HG03280 (cell line): Measurements from ENCODE around the gene TIMM23.
A peak's percentile ranks its signal among the peaks of the same experiment; 100 is the strongest.
"Not testable (repeated sequence)": the region's sequence is repeated elsewhere in the genome, so short reads cannot be mapped to it uniquely, and the experiment has no call there.

Experiments used
- ATAC-seq: cut with Tn5 transposase; IDR thresholded peaks from one replicate; pipeline ENCODE4 v1.9.1; 2021; ENCODE audit warnings: mild to moderate bottlenecking, moderate library complexity; ENCODE audit not compliant: unreplicated experiment

The TIMM23 gene, protein sequence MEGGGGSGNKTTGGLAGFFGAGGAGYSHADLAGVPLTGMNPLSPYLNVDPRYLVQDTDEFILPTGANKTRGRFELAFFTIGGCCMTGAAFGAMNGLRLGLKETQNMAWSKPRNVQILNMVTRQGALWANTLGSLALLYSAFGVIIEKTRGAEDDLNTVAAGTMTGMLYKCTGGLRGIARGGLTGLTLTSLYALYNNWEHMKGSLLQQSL

GRCh38 chr10:45972106-45972812 lies at the start of gene TIMM23:
Gene TIMM23 (plus strand): TSS chr10:45972489. CDS start chr10:45972625, 136 bp downstream.
- peak; percentile 69 for ATAC-seq

DNA sequence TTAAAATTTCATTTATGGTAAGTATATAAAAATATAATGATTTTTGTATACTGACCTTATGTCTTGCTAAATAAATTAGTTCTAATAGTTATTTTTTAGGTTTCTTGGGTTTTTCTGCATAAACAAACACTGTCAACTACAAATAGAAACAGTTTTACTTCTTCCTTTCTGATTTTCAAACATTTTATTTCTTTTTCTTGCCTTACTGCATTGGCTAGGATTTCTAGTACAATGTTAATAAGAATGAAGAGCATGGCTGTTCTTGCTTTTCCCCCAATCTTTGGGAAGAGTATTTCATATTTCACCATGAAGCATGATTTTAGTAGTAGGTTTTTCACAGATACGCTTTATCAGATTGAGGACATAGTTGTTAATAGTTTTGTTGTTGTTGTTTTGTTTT lies 45.5 kb upstream of the TIMM23 start:
- not testable (repeated sequence) for ATAC-seq

DNA sequence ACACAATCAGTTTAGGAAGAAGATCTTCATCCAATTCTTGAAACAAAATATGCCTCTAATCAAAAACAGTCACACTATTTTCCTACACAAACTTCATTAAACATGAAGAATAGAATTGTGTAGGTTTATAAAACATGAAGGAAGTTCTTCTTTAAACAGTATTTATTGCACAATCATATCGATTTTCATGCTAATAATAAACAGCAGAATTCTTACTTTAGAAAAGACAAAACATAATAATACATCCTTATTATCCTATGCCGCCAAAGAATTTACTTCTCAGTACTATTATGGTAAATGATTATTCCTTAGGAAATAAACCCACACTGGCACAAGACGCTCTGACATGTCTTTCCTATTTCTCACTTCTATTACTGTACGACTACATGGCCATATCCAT lies 41.0 kb upstream of the TIMM23 start:
- not testable (repeated sequence) for ATAC-seq

GRCh38 chr10:45934788-45935187 lies 37.5 kb upstream of the TIMM23 start:
- not testable (repeated sequence) for ATAC-seq

DNA sequence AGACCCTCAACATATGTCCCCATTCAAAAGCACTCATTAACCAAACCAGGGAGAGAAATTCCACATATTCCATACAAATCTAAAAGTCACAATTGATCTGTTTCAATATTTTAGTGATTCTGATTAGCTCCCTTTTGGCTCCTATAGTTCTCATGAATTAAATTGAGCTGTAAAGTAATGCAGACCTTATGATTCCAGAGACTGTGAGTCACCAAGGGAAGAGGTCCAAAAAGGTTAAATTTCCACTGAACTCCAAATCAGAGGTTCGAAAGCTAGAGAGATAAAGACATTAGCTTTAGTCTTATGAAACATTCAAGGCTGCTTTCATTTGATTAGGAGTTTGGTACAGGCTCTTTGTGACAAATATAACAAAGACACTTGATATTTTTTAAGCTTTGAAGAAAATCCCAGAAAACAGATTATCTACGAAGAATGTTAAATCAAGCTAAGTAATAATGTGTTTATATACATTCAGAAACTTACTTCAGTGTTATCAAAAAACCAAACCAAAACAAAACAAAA lies 33.1 kb upstream of the TIMM23 start:
- not testable (repeated sequence) for ATAC-seq

DNA sequence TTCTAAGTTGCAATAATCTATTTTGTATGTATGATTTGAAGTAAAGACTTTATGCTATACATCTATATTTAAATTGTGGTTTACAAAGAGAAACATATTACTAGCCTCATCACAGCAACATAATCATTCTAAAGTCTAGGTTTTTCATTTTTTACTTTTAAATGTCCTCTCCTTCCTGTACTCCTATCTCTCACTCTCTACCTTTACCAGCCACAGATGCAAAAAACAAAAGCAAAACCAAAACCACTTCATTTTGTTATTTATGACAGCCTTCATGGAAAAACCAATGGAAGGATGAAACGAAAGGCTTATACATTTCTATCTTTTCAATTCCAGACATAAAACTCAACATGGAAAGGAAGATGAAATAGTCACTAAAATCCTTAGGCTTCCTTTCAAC lies 31.1 kb upstream of the TIMM23 start:
- not testable (repeated sequence) for ATAC-seq

DNA sequence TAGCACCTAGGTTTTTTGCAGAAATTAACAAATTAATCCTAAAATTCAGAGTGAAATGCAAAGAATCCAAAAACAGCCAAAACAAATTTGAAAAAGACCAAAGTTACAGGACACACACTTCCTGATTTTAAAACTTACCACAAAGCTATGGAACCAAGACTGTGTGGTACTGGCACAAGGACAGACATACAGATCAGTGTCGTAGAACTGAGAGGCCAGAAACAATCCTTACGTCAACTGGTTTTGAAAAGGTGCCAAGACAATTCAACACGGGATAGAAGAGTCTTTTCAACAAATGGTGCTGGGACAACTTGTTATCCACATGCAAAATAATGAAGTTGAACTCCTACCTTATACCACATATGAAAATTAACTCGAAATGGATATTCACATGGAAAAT lies 26.8 kb upstream of the TIMM23 start:
- ATAC-seq: not testable (repeated sequence)

DNA sequence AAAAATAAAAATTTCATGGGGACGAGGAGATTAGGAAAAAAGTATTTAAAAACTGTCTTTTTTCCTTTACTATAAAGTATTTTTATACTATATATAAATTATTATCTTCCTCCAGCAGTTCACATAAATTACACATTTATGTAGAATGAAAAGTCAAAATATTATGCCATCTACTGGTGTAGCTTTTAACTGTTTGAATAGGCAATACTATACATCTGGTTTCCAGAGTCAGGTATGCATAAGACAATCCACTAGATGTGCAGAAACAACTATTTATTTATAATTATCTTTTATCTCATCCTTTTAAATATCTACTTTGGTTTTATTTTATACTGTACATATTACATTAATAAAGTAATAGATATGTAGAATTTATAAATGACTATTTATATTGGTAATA lies 24.9 kb upstream of the TIMM23 start:
- ATAC-seq: not testable (repeated sequence)

DNA sequence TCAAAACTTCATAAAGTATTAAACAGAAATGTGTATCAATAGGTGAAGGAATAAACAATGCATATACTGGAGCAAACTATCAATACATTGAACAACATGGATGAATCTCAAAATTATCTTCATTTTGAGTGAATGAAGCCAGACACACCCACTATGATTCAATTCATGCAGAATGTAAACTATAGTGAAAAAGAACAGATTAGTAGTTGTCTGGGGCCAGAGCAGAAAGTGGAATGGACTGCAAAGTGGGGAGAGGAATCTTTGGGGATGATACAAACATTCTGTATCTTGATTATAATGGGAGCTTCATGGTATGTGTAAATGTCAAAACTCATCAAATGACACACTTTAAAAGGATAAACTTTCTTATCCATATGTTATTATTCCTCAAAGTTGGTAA lies 23.5 kb upstream of the TIMM23 start:
- ATAC-seq: not testable (repeated sequence)

- ATAC-seq: not testable (repeated sequence)
Measured at GRCh38 chr10:45954367-45954766, 17.9 kb upstream of the TIMM23 start.

DNA sequence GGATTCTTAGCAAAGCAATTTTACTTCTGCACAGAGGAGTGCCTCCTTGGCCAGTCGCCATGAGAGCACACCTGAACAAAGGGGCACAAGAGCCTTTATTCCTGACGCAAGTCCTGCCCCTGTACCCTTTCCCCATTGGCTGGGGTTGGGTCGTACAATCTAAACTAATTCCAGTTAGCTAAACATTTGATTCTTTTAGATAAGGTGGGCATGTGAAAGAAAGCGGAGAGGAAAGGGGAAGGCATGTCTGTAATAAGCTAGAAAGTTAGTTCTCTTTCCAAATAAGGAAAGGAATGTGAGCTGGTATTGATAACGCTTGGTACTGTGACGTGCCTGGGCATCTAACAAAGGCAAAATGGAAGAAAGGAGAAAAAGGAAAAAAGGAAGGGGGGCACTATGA lies 15.7 kb upstream of the TIMM23 start:
- ATAC-seq: not testable (repeated sequence)

DNA sequence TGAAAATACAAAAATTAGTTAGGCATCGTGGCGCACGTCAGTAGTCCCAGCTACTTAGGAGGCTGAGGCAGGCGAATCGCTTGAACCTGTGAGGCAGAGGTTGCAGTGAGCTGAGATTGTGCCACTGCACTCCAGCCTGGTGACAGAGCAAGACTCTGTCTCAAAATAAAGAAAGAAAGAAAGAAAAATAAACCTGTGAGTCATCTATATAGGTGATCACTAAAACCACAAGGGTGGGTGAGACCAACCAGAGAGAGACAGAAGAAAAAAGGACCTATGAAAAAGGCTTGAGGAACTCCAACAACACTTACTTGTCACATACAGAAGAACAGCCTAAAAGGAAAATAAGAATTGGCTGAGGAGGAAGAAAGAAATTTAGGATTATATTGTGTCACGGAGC lies 14.4 kb upstream of the TIMM23 start:
- ATAC-seq: not testable (repeated sequence)

DNA sequence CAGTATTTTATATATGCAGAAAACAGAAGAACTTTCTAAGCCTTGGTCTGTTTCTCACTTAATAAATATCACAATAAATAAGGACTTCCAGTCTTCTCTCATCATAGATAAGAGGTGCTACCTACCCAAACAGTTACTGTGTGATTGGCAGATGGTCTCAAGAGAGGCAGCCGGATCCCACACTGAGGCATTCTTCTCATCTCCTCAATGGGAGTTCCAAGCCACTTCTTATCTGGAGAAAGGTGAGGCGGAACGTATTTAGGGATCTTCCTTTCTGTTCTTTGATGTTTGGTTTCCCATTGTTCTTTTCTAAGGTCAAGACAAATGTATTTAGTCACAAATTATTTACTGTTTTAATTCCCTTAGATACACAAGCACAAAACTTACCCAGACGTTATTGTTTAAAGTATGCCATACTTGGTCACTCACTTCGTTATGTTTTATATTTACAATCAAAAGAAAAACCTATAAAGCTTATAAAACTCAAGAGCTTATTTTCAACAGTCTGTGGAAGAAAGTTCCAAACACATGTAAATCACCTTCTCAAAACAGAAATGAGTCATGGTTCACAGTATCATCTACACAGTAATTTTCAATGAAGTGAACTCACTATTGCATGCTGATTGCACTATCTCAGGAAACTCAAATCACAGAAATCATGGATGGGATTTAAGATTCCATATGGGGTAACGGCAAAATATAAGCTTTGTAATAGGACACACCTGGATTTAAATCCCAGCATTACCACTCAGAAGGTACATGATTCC lies 9.4 kb upstream of the TIMM23 start:
- not testable (repeated sequence) for ATAC-seq

DNA sequence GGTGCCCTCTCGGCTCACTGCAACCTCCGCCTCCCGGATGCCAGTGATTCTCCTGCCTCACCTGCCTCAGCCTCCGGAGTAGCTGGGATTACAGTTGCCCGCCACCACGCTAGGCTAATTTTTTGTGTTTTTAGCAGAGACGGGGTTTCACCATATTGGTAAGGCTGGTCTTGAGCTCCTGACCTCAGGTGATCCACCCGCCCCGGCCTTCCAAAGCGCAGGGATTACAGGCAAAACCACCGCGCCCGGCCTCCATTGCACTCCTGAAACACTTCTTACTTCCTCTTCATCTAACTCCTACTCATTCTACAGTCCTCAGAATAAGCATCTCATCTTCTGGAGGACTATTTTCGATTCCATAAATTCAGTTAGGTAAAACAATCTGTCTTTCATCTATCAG lies 1.3 kb upstream of the TIMM23 start:
- not testable (repeated sequence) for ATAC-seq

GRCh38 chr10:45971742-45972105 lies 565 bp upstream of the TIMM23 start:
- ATAC-seq: peak; percentile 34

DNA sequence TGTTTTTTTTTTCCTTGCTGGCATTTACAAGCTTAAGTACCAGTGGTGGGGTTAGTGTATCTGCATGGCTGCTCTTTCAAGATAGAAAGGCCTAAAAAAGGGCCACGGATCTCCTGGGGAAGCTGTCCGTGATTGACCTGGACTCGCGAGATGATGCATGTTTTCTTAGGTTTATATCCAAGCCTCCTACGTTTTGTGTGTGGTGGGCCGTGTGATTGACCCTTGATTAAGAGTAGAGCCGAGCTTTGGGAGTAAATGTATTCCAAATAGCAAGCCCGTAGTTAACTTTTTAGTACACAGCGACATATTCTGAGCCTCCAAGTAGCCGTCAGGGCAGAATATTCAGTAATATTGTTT lies 502 bp downstream of the TIMM23 start:
- not testable (repeated sequence) for ATAC-seq

GRCh38 chr10:45974041-45974440 lies 1.8 kb downstream of the TIMM23 start:
- ATAC-seq: not testable (repeated sequence)

GRCh38 chr10:45978554-45978953 lies 6.3 kb downstream of the TIMM23 start:
- ATAC-seq: peak; percentile 79

GRCh38 chr10:45981367-45981766 lies 9.1 kb downstream of the TIMM23 start:
- ATAC-seq: not testable (repeated sequence)

DNA sequence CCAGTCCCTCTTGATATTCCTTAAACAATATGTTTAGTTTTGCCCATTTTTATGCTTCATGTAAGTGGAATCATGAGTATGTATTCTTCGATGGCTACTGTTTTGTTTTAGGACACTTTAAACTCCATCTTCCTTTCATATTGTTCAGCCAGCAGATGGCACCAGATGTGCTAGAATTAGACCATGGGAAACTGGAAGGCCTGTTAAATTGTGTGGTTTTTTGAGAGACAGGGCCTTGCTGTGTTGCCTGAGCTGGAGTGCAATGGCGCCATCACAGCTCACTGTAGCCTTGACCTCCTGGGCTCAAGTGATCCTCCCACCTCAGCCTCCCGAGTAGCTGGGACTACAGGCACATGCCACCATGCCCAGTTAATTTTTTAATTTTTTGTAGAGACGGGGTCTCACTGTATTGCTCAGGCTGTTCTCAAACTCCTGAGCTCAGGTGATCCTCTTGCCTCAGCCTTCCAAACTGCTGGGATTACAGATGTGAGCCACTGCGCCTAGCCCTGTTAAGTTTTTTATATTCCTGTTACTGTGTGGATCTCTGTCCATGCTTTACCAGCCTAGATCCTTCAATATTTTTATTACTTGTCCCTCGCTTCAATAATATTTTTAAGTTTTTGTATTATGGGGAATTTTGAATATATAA lies 11.4 kb downstream of the TIMM23 start:
- ATAC-seq: not testable (repeated sequence)

- not testable (repeated sequence) for ATAC-seq
Measured at GRCh38 chr10:45984473-45984872, 12.2 kb downstream of the TIMM23 start.
